IMR-90 (cell line): ENCODE measurements around the gene FAM76B. TPM values are rescaled to one million over a fixed set of nuclear protein-coding genes. Genes with fewer than 3 reads are reported as not detected.
A peak's percentile ranks its signal among the peaks of the same experiment; 100 is the strongest.

Experiments
- ATAC-seq: fragments of 200-7000 bp; cut with Tn5 transposase; 2 replicates; pipeline ENCODE4 v1.9.1; 2020; ENCODE audit warnings: low read depth, mild to moderate bottlenecking, moderate library complexity
- BruUV-seq: library from RNA; stranded (reverse); fragments of 400-500 nt; replicated peaks from 2 replicates; lab custom pipeline; 2021; lab: Mats Ljungman, UMichigan
- CTCF ChIA-PET: fragments of 300-600 bp; formaldehyde crosslinking; extraction: SDS; loops from one replicate; lab custom pipeline; 2021; ENCODE audit warnings: antibody characterized with exemption; lab: Yijun Ruan, JAX
- POLR2A ChIA-PET: fragments of 300-600 bp; sonication (Branson Sonifier 250); formaldehyde crosslinking; loops from one replicate; lab custom pipeline; 2022; ENCODE audit warnings: antibody characterized with exemption; ENCODE audit not compliant: unreplicated experiment; lab: Charles Lee
- DNase-seq: peaks from one replicate; pipeline ENCODE4 v3.0.0; 2013
- H2AFZ ChIP-seq: replicated peaks from 2 replicates; pipeline ENCODE3; 2013; ENCODE audit warnings: low read length, mild to moderate bottlenecking; ENCODE audit not compliant: poor library complexity
- H2AK5ac ChIP-seq: 2 replicates; pipeline ENCODE4 v1.6.1; 2013; ENCODE audit warnings: low read depth, low read length, inconsistent platforms
- H2AK9ac ChIP-seq: replicated peaks from 2 replicates; pipeline ENCODE3; 2013; ENCODE audit warnings: mild to moderate bottlenecking, low read depth, low read length, moderate library complexity; ENCODE audit not compliant: poor library complexity
- H2BK120ac ChIP-seq: 2 replicates; pipeline ENCODE4 v1.6.1; 2013; ENCODE audit warnings: low read depth, low read length, inconsistent platforms
- H2BK15ac ChIP-seq: 3 replicates; pipeline ENCODE4 v1.6.1; 2013; ENCODE audit warnings: low read depth, low read length, inconsistent platforms
- H2BK20ac ChIP-seq: 2 replicates; pipeline ENCODE4 v1.6.1; 2013; ENCODE audit warnings: low read depth, mild to moderate bottlenecking, inconsistent platforms, low read length, moderate library complexity
- H2BK5ac ChIP-seq: 2 replicates; pipeline ENCODE4 v1.6.1; 2013; ENCODE audit warnings: mild to moderate bottlenecking, low read depth, low read length, inconsistent platforms; ENCODE audit not compliant: poor library complexity, severe bottlenecking
- H3K14ac ChIP-seq: replicated peaks from 2 replicates; pipeline ENCODE4 v1.6.1; 2013; ENCODE audit warnings: low read depth, low read length, inconsistent platforms
- H3K18ac ChIP-seq: 2 replicates; pipeline ENCODE4 v1.6.1; 2013; ENCODE audit warnings: low read depth, low read length, control low read depth
- H3K23ac ChIP-seq: 2 replicates; pipeline ENCODE4 v1.6.1; 2013; ENCODE audit warnings: low read depth, low read length, inconsistent platforms
- H3K27ac ChIP-seq: 2 replicates; pipeline ENCODE4 v1.5.1; 2013; ENCODE audit warnings: mild to moderate bottlenecking, control low read depth, low read length; ENCODE audit not compliant: insufficient read depth
- H3K27me3 ChIP-seq: 2 replicates; pipeline ENCODE4 v1.6.1; 2013; ENCODE audit warnings: low read length; ENCODE audit not compliant: control insufficient read depth, insufficient read depth
- H3K36me3 ChIP-seq: 2 replicates; pipeline ENCODE4 v1.6.1; 2013; ENCODE audit warnings: low read length, mixed read lengths; ENCODE audit not compliant: control insufficient read depth, insufficient read depth
- H3K4ac ChIP-seq: 2 replicates; pipeline ENCODE4 v1.6.1; 2013; ENCODE audit warnings: low read depth, low read length, inconsistent platforms
- H3K4me1 ChIP-seq: 2 replicates; pipeline ENCODE4 v1.6.1; 2013; ENCODE audit warnings: low read length, mixed read lengths; ENCODE audit not compliant: control insufficient read depth, insufficient read depth
- H3K4me2 ChIP-seq: 2 replicates; pipeline ENCODE4 v1.6.1; 2013; ENCODE audit warnings: low read depth, mild to moderate bottlenecking, control low read depth, low read length, moderate library complexity
- H3K4me3 ChIP-seq: 2 replicates; pipeline ENCODE4 v1.5.1; 2013; ENCODE audit warnings: low read depth, mild to moderate bottlenecking, control low read depth, low read length, moderate library complexity; ENCODE audit not compliant: insufficient read depth
- H3K56ac ChIP-seq: 2 replicates; pipeline ENCODE4 v1.6.1; 2013; ENCODE audit warnings: low read length, inconsistent platforms; ENCODE audit not compliant: insufficient read depth; ENCODE audit errors: extremely low read depth
- H3K79me1 ChIP-seq, 2 experiments: 2 replicates each; pipeline ENCODE4 v1.6.1; 2013; ENCODE audit warnings: low read length in 2 of 2, inconsistent platforms in 1 of 2, low read depth in 1 of 2
- H3K9ac ChIP-seq: 2 replicates; pipeline ENCODE4 v1.6.1; 2013; ENCODE audit warnings: low read depth, low read length, control low read depth
- H3K9me1 ChIP-seq: 2 replicates; pipeline ENCODE4 v1.6.1; 2013; ENCODE audit warnings: low read length, inconsistent platforms; ENCODE audit not compliant: insufficient read depth
- H3K9me3 ChIP-seq: 2 replicates; pipeline ENCODE4 v1.6.1; 2013; ENCODE audit warnings: low read length; ENCODE audit not compliant: control insufficient read depth, insufficient read depth
- H4K20me1 ChIP-seq: 2 replicates; pipeline ENCODE4 v1.6.1; 2013; ENCODE audit warnings: low read length, inconsistent platforms; ENCODE audit not compliant: insufficient read depth
- H4K5ac ChIP-seq: 2 replicates; pipeline ENCODE4 v1.6.1; 2013; ENCODE audit warnings: mild to moderate bottlenecking, low read depth, low read length, control low read depth
- H4K8ac ChIP-seq, 2 experiments: 2 replicates each; pipeline ENCODE4 v1.6.1; 2013; ENCODE audit warnings: low read depth in 2 of 2, low read length in 2 of 2, control low read depth in 1 of 2, inconsistent platforms in 1 of 2
- H4K91ac ChIP-seq: 2 replicates; pipeline ENCODE4 v1.6.1; 2013; ENCODE audit warnings: low read depth, low read length, inconsistent platforms; ENCODE audit not compliant: insufficient read depth
- BHLHE40 ChIP-seq: fragments of 150-350 bp; IDR thresholded peaks from 2 replicates; pipeline ENCODE4 v1.6.1; 2016; ENCODE audit warnings: mild to moderate bottlenecking, low read depth, low read length
- CEBPB ChIP-seq: IDR thresholded peaks from 2 replicates; pipeline ENCODE4 v1.6.1; 2012; ENCODE audit warnings: low read depth, low read length, improper control_type of control experiment
- CHD1 ChIP-seq: IDR thresholded peaks from 2 replicates; pipeline ENCODE4 v1.6.1; 2012; ENCODE audit warnings: low read depth, low read length, improper control_type of control experiment
- FOS ChIP-seq: fragments of 150-350 bp; IDR thresholded peaks from 2 replicates; pipeline ENCODE4 v1.6.1; 2016; ENCODE audit warnings: low read depth, low read length
- MAFK ChIP-seq: IDR thresholded peaks from 2 replicates; pipeline ENCODE4 v1.6.1; 2012; ENCODE audit warnings: low read depth, low read length, improper control_type of control experiment
- MAZ ChIP-seq: IDR thresholded peaks from 2 replicates; pipeline ENCODE4 v1.6.1; 2012; ENCODE audit warnings: low read depth, mild to moderate bottlenecking, low read length, improper control_type of control experiment, moderate library complexity, borderline replicate concordance
- MXI1 ChIP-seq: IDR thresholded peaks from 2 replicates; pipeline ENCODE4 v1.6.1; 2012; ENCODE audit warnings: low read depth, mild to moderate bottlenecking, low read length, moderate library complexity, borderline replicate concordance
- NFE2L2 ChIP-seq: fragments of 150-350 bp; IDR thresholded peaks from 2 replicates; pipeline ENCODE4 v1.6.1; 2016; ENCODE audit warnings: low read depth, mild to moderate bottlenecking, low read length
- POLR2A ChIP-seq: IDR thresholded peaks from 2 replicates; pipeline ENCODE4 v1.6.1; 2012; ENCODE audit warnings: mild to moderate bottlenecking, low read depth, low read length
- RAD21 ChIP-seq: IDR thresholded peaks from 2 replicates; pipeline ENCODE4 v1.6.1; 2012; ENCODE audit warnings: low read length, improper control_type of control experiment
- RCOR1 ChIP-seq: IDR thresholded peaks from 2 replicates; pipeline ENCODE4 v1.6.1; 2012; ENCODE audit warnings: mild to moderate bottlenecking, low read length, improper control_type of control experiment; ENCODE audit not compliant: insufficient replicate concordance
- RFX5 ChIP-seq: IDR thresholded peaks from 2 replicates; pipeline ENCODE4 v1.8.0; 2012; ENCODE audit warnings: low read depth, mild to moderate bottlenecking, low read length, moderate library complexity
- SMC3 ChIP-seq: fragments of 150-350 bp; IDR thresholded peaks from 2 replicates; pipeline ENCODE4 v1.6.1; 2016; ENCODE audit warnings: low read depth, mild to moderate bottlenecking, antibody characterized with exemption, low read length, moderate library complexity
- WGBS, 2 experiments: methylation state at CpG; one replicate each; pipeline versions ENCODE4 v1.1.5 to v1.1.7; 2013; ENCODE audit warnings: missing lambda C conversion rate in 2 of 2; ENCODE audit not compliant: insufficient read length in 1 of 2; ENCODE audit errors: extremely low coverage in 2 of 2; 5-methylcytosine and 5-hydroxymethylcytosine counted together
- dilution Hi-C: fragments of 300-500 bp; cut with HindIII; formaldehyde crosslinking; loops from one replicate; pipeline ENCODE4 v1.14.3; 2018; ENCODE audit warnings: low sequenced_read_pairs; ENCODE audit not compliant: unreplicated experiment
- in situ Hi-C: fragments of 300-500 bp; cut with MboI; formaldehyde crosslinking; loops from 3 replicates; pipeline ENCODE4 v1.14.3; 2019; ENCODE audit warnings: low sequenced_read_pairs, inconsistent platforms, mixed read lengths
- intact Hi-C: fragments of 100-400 bp; cut with micrococcal nuclease; formaldehyde crosslinking; loops from 2 replicates; pipeline ENCODE4 v1.10.0; 2022
- polyA plus RNA-seq, 3 experiments: library from polyadenylated mRNA; depleted of rRNA; stranded (reverse); fragments of >200 nt; gene quantifications; 2 replicates each; pipeline ENCODE4 v1.2.3, GENCODE V29; 2012; ENCODE audit warnings: low replicate concordance in 1 of 3
- total RNA-seq: library from RNA; depleted of rRNA; stranded (reverse); fragments of >200 nt; gene quantifications from 2 replicates; pipeline ENCODE4 v1.2.3, GENCODE V29; 2012
- TF ChIP-seq, protein P1 (sequence below): fragments of 150-350 bp; IDR thresholded peaks from 2 replicates; pipeline ENCODE4 v1.6.1; 2016; ENCODE audit warnings: low read depth, mild to moderate bottlenecking, low read length, moderate library complexity, borderline replicate concordance
- TF ChIP-seq, protein P2 (sequence below): fragments of 150-350 bp; IDR thresholded peaks from 2 replicates; pipeline ENCODE4 v1.6.1; 2017; ENCODE audit warnings: mild to moderate bottlenecking, antibody characterized with exemption, low read length, low read depth

Gene FAM76B
- total and polyA plus RNA-seq, 2 of the 4 experiments (the other 2 are of a cell fraction): 12.7 to 14.3 TPM

GRCh38 chr11:95788921-95789505, 569 bp downstream of the FAM76B start:
- Histone ChIP-seq H3K9ac (peak overlapping the region; percentile 69), H3K4me3 (peak overlapping the region; percentile 78), H3K18ac (no peak overlapping the region), H4K91ac (peak overlapping the region; percentile 5; the same call in 1 of the 2 replicates), H2AK9ac (peak overlapping the region; percentile 94), H4K8ac (peak overlapping the region in 1 of 2 experiments; percentile 48; a peak in 1 of 4 replicates), H3K27me3 (no peaks in the 10 kb centered on the region), H2AFZ (peak overlapping the region; percentile 95), H2AK5ac (no peak overlapping the region; the same call in 1 of the 2 replicates), H3K23ac (peak overlapping the region; percentile 48; the same call in 1 of the 2 replicates), H2BK20ac (no peak overlapping the region), H3K9me1 (0 out of 2 replicates have a peak, but pooled peaks cover 2% of the 10 kb centered on the region), H3K4ac (peak overlapping the region; percentile 55), H3K36me3 (peaks cover 7% of the 10 kb centered on the region), H2BK120ac (no peak overlapping the region), H3K79me1 (peaks cover 14 to 40% of the 10 kb centered on the region in 2 experiments), H3K56ac (peak overlapping the region; percentile 42; the same call in 1 of the 2 replicates), H3K27ac (peak overlapping the region; percentile 84; the same call in 1 of the 2 replicates), H3K9me3 (no peaks in the 10 kb centered on the region), H3K4me1 (no peaks in the 10 kb centered on the region), H2BK15ac (no peak overlapping the region), H2BK5ac (peak overlapping the region; percentile 35), H4K20me1 (no peaks in the 10 kb centered on the region), H4K5ac (no peak overlapping the region), H3K4me2 (peak overlapping the region; percentile 86), H3K14ac (peak overlapping the region; percentile 47; the same call in 1 of the 2 replicates)
- dilution Hi-C loops (no loop called here), in situ Hi-C loops (no loop called here), intact Hi-C loops (loop anchor here (2.0 kb wide), 1 partner anchor 638 kb away; no protein-coding TSS in a partner anchor)
- DNase-seq (peak; percentile 43), ATAC-seq (peak; percentile 1; the same call in 1 of the 2 replicates)
- POLR2A ChIA-PET: no interaction called here
- no TSS peak for BruUV-seq
- 0% methylated on average over 22 of the region's 34 CpGs; no CpG with 5 or more reads in 1 of the 2 experiments for WGBS, 2 experiments
- CTCF ChIA-PET: interaction anchor here (1.4 to 1.6 kb wide), 2 partner anchors 8 to 47 kb away, joined by 4 read pairs; no protein-coding TSS in a partner anchor
- TF ChIP-seq MXI1: no peak
- no peak for TF ChIP-seq NFE2L2
- TF ChIP-seq, protein P1, sequence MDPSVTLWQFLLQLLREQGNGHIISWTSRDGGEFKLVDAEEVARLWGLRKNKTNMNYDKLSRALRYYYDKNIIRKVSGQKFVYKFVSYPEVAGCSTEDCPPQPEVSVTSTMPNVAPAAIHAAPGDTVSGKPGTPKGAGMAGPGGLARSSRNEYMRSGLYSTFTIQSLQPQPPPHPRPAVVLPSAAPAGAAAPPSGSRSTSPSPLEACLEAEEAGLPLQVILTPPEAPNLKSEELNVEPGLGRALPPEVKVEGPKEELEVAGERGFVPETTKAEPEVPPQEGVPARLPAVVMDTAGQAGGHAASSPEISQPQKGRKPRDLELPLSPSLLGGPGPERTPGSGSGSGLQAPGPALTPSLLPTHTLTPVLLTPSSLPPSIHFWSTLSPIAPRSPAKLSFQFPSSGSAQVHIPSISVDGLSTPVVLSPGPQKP: no peak
- no peak for TF ChIP-seq MAFK
- peak; percentile 29; the same call in 1 of the 2 replicates for TF ChIP-seq RAD21
- TF ChIP-seq, protein P2, sequence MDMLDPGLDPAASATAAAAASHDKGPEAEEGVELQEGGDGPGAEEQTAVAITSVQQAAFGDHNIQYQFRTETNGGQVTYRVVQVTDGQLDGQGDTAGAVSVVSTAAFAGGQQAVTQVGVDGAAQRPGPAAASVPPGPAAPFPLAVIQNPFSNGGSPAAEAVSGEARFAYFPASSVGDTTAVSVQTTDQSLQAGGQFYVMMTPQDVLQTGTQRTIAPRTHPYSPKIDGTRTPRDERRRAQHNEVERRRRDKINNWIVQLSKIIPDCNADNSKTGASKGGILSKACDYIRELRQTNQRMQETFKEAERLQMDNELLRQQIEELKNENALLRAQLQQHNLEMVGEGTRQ: no peak
- no peak for TF ChIP-seq CEBPB
- TF ChIP-seq POLR2A: no peak
- TF ChIP-seq CHD1: no peak
- TF ChIP-seq MAZ: no peak
- no peak for TF ChIP-seq RCOR1
- TF ChIP-seq BHLHE40: no peak
- TF ChIP-seq SMC3: 0 out of 2 replicates have a peak, but pooled peaks have one; percentile 20
- TF ChIP-seq RFX5: no peak
- TF ChIP-seq FOS: no peak
